Dermis microvascular lymphatic vessel endothelial cell (primary cell): ENCODE data around the gene ITPR2. TPM values are rescaled to one million over a fixed set of nuclear protein-coding genes. Genes with fewer than 3 reads are reported as not detected.
"Not testable (repeated sequence)": the region's sequence is repeated elsewhere in the genome, so short reads cannot be mapped to it uniquely, and the experiment has no call there.

Experiments used
- DNase-seq, 2 donors: peaks; one replicate each; pipeline versions ENCODE4 v3.0.0 to v3.0.0-alpha.2; 2010; ENCODE audit warnings: low read depth in 2 of 2
- total RNA-seq: library from RNA; depleted of rRNA; stranded (reverse); fragments of >200 nt; gene quantifications from 2 replicates; pipeline ENCODE4 v1.2.1, GENCODE V29; 2014

The ITPR2 gene
- total RNA-seq, result 20.5 and 28.0 TPM in 2 replicates

- peak; percentile 64 to 91 for DNase-seq
These were observed at the start of gene ITPR2 for GRCh38 chr12:26832822-26833742. ITPR2 (minus strand) TSS chr12:26833194; CDS start chr12:26832781, 413 bp downstream.

- no peak for DNase-seq
These were observed 47.6 kb upstream of the ITPR2 start for GRCh38 chr12:26880625-26881024.

GRCh38 chr12:26878661-26879119 lies 45.7 kb upstream of the ITPR2 start:
- peak; percentile 70 to 93 for DNase-seq

DNA sequence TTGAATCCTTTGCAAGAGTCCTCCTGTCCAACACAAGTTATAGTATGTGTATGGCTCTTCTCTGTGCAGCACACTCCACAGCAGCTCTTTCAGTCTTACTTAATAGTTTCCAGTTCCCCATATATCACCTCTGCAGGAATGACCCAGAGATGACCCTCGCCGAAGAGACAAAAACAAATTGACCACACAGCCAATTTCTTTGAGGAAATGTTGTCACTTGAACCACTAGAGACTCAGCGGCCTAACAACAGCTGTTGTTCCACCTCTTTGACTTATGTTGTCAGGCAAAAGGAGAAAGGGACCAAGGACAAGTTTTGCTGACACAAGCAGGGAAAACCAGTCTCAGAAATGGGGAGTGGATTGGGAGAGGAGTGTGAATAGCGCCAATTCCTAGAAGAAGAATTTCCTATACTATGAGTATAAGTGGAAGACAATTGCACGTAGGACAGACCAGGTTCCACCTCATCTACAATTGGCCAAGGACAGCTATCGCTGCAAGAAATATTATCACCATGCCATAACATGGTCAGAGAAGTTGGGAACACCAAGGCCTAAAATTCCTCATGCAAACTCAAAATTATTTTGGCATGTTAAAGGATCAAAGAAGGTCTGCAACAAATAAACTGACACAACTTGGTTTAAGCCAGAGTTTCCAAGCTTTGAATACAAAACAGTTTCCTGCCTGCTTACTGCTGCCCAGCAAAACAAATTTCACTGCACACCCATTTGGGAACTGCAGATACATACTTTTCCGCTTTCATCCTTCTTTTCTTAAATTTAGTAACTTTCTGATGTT lies 41.7 kb upstream of the ITPR2 start:
- peak in 1 of 2 donors; percentile 58 for DNase-seq

DNA sequence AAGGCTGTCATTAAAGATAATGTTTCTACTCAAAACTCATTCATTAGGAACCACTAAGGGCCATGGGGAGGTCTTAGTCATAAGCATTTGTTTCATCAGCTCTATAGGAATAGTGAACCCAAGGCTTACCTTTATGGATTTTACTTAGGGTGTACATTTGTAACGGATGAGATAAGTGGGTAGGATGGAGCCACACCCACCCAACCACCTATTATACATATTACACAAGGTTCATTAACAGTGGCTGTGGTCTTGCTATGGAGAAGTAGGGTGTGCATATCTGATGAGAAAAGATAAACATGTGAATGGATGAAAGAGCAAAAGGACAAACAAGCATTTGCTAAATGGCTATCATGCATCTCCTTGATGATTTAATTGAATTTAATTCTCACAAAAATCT lies 39.6 kb upstream of the ITPR2 start:
- no peak for DNase-seq

DNA sequence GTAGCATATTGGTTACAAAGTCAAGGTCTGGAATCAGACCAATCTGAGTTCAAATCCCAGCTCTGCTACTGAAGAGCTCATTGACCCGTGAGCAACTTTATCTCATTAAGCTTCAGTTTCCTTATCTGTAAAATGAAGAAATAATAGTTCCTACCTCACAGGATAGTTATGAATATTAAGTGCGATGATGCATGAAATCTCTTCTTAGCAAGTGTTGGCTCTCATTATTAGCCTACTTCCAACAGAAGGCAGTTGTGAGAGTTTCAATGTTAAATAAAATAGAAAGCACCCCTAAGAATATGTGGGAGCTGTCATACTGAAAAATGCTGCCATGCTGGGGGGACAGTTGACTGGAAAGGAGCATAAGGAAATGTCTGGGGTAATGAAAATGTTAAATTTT lies 39.0 kb upstream of the ITPR2 start:
- no peak for DNase-seq

- DNase-seq, result peak; percentile 38 to 95
These were observed 37.8 kb upstream of the ITPR2 start for GRCh38 chr12:26870491-26871419.

- DNase-seq, result peak in 1 of 2 donors; percentile 39
These were observed 37.0 kb upstream of the ITPR2 start for GRCh38 chr12:26869908-26870459.

- no peak for DNase-seq
These were observed 36.1 kb upstream of the ITPR2 start for GRCh38 chr12:26869104-26869494.

DNA sequence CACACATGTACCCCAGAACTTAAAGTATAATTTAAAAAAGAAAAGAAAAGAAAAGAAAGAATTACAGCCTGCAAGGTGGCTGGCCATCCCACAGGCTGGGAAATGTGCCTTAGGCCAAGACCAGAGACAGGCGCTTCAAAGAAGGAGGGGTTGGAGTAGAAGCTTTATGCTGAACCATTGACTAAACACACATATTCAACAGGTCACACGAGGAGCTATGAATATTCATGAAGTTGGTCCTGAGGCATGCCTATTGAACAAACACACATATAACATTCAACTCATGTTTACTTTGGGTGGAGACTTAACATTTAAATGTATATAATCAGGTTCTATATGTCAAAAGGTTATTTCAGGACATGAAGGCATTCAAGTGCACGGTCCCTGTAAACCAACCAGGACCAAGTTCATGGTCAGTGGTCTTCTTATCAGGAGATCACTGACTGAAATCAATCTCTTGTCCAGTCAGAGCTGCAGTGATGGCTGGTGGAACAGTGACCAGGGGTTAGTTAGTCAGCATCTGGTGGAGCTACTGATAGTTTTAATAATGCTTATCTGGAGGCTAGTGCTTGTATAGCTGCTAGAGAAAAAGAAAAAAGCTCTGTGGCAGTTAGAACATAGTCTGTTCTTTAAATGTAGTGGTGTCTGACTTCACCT lies 35.6 kb upstream of the ITPR2 start:
- DNase-seq, result no peak

DNA sequence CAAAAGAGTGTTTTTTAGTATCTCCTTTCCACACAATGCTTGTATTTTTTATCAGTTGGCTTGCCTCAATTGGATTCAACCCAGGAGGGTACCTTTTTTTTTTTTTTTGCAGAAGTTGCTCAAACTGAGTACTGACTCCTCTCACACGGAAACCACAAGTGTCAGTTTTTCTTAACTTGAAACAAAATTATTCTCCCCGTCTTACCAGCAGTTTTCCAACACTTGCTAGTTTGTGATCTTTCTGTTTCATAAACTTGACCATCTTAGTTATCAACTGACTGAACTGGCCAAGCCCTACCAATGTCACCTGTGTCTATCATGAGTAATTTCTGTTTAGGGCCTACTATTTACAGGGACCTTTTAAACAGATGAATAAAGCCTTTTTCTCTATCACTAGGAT lies 34.1 kb upstream of the ITPR2 start:
- no peak for DNase-seq

- peak in 1 of 2 donors; percentile 42 for DNase-seq
These were observed 30.5 kb upstream of the ITPR2 start for GRCh38 chr12:26863515-26863914.

DNA sequence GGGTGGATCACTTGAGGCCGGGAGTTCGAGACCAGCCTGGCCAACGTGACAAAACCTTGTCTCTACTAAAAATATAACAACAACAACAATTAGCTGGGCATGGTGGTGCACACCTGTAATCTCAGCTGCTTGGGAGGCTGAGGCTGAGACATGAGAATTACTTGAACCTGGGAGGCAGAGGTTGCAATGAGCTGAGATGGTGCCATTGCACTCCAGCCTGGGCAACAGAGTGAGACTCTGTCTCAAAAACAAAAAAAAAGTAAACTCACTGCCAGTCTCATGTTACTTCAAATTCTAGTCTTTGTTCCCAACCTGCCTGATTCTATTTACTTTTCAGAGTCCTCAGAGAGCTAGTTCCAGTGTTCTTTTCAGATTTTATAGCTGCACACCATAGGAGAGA lies 29.8 kb upstream of the ITPR2 start:
- DNase-seq, result not testable (repeated sequence)

DNA sequence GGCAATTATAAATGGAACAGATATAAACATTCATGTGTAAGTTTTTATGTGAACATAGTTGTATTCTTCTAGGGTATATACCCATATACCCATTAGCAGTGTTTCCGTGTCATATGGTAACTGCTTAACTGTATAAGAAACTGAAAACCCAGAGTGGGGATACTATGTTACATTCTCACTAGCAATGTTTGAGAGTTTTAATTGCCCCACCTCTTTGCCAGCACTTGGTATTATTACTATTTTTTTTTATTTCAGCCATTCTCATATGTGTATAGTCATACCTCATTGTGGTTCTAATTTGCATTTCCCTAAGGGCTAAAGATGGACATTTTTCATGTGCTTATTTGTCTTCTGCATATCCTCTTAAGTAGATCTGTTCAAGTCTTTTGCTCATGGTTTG lies 28.7 kb upstream of the ITPR2 start:
- no peak for DNase-seq

GRCh38 chr12:26857465-26858176 lies 24.6 kb upstream of the ITPR2 start:
- peak in 1 of 2 donors; percentile 98 for DNase-seq

DNA sequence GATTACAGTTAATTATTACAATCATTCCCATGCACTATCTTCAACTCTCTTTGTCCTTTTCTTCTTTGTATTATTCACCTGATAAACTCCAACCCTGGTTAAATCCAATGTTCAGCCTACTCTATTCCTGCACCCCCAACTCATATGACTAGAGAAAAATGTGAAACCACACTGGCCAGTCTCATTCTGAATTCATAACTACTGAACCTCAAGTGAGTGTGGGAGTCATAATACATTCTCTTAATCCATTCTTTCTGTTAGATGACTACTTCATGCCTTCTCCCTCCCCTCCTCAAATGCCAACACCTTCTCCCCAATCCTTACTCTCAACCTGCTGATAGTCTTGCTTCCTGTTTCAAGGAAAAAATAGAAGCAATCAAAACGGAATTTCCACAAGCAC lies 22.3 kb upstream of the ITPR2 start:
- DNase-seq, result no peak

- DNase-seq, result no peak
These were observed 21.0 kb upstream of the ITPR2 start for GRCh38 chr12:26854031-26854390.

- peak; percentile 50 to 80 for DNase-seq
These were observed 20.5 kb upstream of the ITPR2 start for GRCh38 chr12:26853303-26854030.
